ENCODE measurements around the gene CFAP20DC.
"Not testable (repeated sequence)": the region's sequence is repeated elsewhere in the genome, so short reads cannot be mapped to it uniquely, and the experiment has no call there.

Gene CFAP20DC

DNA sequence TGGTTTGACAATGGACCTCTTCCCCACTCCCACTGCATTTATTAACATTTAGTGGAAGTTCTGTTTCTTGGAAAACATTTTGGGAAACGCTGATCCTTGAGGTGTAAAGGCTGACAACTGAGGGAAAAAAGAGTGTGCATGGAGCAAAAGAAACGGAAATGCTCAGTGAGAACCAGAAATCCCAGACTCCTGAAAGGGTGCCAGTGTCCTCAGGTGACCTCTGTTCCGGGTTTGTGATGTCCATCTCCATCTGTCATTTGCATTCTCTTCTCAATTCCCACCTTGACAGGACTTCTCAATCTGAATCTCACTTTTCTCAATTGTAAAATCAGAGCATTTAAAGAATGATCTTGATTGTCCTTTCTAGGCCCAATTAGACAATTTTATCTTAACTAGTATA is 312.2 kb downstream of the CFAP20DC start:
- DNase-seq (ENCODE audit: low spot score), result no peak

DNA sequence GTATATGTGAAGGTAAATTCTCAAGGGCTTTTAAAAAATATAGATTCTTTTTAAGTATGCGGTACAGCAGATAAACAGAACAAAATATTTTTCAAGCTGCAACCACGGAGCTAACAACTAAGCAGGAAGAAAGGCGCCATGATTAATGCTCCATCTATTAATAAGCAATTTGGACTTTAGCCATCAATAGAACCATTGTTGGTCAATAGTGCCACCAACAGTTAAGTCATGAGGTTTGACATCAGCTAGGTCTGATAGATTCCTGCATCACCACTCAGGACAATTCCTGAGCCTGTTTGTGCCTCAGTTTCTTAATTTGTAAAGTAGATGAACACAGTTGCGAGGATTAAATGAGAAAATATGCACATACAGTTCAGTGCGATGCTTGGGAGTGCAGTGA is 318.2 kb downstream of the CFAP20DC start:
- DNase-seq (ENCODE audit: low spot score), result no peak

DNA sequence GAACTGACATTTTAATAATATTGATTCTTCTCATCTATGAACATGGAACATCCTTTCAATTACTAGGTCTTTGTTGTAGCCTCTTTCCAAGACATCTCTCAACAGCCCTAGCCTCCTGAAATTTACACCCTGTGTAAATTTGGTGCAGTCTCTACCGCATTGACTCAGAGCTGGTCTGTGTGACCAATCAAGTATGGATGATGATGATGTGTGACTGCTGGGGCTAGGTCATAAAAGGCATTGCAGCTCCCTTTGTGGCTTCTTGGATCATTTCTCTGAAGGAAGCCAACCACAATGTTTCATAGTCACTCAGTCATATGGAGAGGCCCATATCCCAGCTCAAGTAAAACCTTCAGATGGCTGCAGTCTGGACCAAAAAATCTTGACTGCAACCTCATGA is 321.1 kb downstream of the CFAP20DC start:
- DNase-seq (ENCODE audit: low spot score), result peak; percentile 47

DNA sequence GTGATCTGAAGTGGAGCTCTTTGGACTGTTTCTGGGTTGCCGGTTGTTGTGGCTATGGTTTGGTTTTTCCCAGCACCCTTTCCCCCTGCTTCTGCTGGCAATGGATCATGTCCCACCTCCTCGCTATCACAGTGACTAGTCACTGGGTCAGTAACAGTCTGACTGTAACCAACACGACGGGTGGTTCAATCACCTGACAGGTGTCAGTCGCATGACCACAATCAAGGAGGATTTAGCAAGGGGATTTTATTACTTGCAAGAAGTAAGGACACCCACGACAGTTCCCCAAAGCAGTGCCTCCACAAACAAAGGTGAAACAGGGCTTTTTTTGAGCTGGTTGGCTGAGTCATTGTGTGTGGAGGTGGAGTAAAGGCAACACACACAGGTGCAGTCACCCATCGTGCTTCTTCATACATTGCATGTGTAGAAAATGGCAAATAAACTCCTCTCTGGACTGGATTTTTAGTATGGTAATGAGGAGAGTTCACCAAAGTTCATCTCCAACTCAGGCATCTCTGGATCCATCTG is 324.4 kb downstream of the CFAP20DC start:
- DNase-seq (ENCODE audit: low spot score), result no peak

DNA sequence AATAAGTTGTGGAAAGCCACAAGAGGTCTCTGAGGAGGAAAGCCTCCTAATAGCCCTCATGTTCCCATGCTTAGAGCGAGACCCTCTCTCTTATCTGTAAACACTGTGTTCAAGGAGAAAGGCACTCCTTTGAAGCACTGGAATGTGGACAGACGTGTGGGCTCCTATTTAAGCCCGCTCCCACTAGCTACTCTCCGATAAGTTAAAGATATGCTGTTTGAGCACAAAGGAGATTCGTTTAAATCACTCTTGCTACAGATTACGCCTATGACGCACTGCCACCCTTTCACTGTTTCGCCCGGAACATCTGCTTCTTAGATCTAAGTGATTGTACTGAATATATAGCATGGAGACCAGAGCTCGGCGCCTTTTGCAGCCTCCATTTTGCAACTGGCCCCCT is 325.5 kb downstream of the CFAP20DC start:
- DNase-seq (ENCODE audit: low spot score), result no peak

DNA sequence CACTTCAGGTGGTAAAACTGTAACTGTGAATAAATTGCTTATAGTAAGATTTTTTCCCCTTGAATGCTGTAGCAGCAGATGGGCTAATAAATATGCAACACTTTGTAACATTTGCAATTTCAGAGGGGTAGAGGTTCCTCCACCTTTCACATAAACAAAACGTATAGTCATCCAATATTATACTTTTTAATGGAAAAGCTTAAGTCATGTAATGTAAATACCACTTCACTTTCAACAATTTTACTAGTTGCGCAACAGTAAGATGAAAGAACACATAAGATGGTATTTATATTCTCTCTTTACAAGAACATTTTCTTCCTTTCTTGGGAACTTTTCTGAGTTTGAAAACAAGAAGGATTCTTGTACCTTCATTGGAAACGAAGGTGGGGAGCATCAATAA is 326.7 kb downstream of the CFAP20DC start:
- no peak for DNase-seq (ENCODE audit: low spot score)

DNA sequence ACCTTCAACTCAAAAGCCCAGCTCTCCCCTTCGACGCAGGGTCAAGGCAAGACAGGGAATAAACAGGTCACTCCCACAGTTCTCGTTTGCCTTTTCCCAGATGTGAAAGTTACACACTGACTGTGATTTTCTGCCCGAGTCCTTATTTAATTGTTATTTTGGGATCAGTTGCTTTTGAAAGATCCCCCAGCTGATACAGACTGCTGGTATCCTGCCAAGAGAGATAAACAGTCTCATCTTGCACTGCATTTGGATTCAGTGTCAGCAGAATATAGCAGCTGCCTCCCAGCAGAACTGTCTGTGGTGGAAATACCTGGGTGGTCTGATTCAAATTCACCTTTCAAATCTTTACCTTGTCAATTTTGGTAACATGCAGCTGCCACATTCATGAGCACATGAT is 327.3 kb downstream of the CFAP20DC start:
- no peak for DNase-seq (ENCODE audit: low spot score)

DNA sequence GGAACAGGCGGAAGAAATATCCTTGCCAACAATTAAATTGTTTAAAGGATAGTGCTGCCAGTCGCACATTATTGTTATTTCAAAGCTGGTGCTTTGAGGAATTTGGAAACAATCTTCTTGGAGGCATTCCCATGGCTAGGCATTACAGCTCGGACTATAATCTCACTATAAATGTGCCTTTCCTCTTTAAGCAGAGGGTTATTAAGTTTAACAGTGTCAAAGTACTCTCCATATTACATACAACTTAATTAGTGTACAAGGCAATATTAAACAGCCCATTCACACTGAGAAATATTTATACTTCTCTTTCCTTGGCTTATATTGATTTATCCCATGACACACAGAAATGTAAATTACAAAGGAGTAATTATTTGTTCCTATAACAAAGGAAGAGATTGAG is 329.3 kb downstream of the CFAP20DC start:
- no peak for DNase-seq (ENCODE audit: low spot score)

DNA sequence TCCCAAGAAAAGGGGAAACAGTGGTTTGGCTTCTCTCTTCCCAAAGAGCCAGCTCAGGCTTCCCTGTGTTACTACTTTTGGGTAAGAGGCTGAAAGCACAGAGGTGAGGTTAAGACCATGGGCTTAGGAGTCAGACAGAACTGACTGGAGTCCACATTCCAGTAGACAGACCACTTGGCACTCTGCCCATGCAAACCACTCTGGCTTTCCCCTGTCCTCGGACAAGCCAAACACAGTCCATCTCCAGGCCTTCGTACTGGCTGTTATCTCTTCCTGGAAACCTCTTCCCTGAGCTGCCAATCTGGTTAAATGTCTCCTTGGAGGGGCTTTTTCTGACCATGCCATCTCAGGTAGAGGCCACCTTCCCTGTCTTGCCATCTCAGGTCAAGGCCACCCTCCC is 330.1 kb downstream of the CFAP20DC start:
- peak; percentile 23 for DNase-seq (ENCODE audit: low spot score)

DNA sequence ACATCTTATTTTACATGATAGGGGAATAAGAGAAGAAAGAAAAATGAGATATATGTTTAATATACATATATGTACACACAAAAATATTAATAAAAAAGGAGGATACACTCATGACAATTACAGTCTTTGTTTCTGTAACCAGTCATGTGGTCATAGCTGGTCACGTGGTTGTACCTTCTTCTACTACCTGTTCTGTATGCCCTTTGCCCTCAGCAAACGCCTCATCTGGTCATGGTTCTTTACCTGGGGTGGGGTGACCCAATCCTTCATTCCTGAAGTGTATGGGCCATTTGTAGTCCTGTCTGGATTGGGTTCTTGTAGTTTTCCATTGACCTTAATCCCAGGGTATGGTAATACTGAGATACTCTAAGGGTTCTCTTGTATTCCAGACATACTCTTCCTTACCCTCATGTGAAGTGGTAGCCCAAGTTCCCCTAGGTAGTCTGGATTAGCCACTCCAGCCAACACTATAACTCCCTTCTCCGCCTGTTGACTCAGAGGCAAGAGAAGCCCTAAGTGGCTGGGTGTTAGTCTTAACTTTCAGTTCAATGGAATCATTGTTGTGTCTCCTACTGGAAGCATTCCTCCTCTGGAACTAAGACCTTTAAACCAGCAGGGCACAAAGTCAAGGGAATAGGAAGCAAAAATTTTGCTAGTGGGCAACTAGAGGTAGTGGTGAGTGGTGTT is 336.0 kb downstream of the CFAP20DC start:
- no peak for DNase-seq (ENCODE audit: low spot score)

DNA sequence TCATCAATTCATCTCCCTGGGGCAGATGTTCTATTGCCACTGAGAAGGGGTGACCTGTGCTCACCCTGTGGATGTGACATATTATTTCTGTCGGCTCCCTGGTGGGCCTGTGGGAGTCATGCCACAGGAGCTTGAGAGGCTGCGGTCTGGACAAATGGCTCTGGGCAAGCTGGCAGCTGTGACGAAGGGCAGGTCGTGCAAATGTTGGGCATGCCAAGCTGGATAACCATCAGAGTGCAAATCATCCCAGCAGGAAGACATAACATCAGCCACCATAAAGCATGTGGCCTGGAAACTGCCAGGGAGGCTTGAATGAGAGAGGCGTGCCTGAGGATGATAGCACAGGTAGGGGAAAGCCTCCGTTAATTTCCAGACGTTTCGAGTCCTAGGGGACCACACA is 338.0 kb downstream of the CFAP20DC start:
- no peak for DNase-seq (ENCODE audit: low spot score)

DNA sequence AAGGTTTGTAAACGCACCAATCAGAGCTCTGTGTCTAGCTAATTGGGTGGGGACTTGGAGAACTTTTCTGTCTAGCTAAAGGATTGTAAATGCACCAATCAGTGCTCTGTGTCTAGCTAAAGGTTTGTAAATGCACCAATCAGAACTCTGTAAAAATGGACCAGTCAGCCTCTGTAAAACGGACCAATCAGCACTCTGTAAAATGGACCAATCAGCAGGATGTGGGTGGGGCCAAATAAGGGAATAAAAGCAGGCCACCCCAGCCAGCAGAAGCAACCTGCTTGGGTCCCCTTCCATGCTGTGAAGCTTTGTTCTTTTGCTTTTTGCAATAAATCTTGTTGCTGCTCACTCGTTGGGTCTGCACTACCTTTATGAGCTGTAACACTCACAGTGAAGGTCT is 340.8 kb downstream of the CFAP20DC start:
- DNase-seq (ENCODE audit: low spot score), result not testable (repeated sequence)

DNA sequence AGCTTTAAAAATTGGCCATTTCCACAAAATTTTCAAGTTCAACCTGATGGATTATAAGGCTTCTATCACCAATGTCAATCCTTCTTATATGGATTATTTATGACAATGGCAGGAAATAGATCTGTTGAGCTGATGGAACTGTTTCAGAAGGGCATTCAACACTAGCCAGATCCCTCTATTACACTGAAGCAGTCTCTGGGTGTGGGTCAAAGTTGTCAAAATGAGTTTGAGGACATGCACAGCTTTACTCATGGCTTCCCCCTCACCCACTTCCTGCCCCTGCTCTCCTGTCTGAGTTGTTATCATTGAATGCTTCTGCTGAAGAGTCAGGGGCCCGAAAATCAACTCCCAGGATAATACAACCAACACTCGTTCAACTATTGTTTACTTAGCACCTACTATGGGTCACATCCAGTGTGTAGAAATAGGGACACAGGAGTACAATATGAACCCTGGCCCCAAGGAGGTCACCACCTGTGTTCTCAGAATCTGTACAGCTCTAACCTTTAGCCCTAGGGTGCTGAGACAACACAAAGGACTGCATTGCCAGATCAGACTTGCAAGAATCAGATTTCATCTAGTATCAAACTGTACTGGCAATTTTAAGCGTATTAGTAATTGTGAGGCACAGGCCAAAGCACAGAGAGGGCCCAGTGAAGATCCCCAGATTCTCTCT is 341.6 kb downstream of the CFAP20DC start:
- no peak for DNase-seq (ENCODE audit: low spot score)

DNA sequence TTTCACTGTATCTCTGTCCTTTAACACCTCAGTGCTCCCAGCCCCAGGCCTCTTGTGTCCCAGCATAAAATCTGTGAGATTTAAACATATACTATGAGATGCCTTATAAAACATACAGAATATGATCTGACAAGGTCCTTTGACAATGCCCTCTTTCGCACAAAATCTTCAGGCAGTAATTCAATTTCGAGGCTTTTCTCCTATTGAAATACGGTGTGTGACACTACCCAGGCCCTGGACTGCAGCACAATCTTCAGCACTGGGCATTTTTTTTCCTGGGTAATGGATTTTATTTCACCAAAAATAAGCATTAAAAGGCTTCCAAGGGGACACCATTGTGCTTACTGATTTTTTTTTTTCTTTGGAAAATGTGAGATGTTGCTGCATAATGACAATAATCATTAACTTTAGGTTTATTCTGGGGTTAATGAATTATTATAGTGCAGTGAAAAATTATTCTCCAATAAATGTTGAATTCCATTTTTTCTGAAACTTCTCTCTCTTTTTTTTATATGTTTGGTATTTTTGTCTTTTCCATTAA is 342.4 kb downstream of the CFAP20DC start:
- no peak for DNase-seq (ENCODE audit: low spot score)

DNA sequence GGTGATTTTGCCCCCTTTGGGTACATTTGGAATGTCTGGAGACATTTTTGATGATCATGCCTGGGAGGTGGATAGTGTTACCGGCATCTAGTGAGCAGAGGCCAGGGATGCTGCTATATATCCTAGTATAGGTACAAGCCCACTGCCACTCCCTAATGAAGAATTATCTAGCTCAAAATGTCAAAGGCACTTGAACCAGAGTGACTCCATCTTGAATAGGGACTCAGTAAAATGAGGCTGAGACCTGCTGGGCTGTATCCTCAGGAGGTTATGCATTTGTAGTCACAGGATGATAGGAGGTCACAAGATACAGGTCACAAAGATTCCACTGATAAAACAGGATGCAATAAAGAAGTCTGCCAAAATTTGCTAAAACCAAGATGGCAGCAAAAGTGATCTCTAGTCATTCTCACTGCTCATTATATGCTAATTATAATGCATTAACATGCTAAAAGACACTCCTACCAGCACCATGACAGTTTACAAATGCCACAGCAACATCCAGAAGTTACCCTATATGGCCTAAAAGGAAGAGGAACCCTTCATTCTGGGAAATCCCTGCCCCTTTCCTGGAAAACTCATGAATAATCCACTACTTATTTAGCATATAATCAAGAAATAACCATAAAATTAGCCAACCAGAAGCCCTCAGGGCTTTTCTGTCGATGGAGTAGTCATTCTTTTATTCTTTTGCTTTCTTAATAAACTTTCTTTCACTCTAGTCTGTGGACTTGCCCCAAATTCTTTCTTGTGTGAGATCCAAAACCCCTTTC is 343.2 kb downstream of the CFAP20DC start:
- no peak for DNase-seq (ENCODE audit: low spot score)

DNA sequence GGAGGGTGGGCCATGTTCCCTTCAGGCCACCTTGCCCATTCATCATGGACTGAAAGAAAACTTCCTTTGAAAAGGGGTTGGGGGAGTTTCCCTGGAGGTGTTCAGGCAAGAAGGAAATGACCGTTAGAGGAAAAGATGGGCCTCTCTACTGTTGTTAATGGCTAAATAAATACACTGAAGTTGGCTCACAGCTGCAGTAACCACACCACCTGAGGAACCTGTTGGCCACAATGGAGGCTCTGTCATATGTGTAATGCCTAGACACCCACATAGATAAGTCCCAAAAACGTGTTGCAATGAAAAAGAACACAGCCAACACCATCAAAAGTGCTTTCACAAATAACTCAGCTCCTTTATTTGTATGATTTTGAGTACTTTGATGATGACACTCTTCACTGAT is 345.1 kb downstream of the CFAP20DC start:
- DNase-seq (ENCODE audit: low spot score), result no peak

DNA sequence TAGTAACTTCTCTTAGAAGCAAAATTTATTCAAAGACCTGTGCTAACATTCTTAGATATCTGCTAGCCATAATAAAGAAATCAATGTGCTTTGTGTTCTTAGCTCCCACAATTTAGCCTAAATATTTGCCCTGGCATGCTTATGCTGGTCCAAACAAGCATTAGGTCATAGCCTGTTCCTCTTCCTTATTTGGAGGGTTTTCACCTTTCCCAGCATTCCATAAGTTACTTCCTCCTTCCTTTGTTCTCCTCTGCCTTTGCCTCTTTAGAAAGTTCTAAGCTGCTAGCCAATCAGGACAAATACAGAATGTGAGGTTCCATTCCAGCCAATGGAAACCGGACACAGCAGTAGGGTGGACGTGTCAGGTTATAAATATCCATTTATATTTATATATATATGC is 345.5 kb downstream of the CFAP20DC start:
- peak; percentile 56 for DNase-seq (ENCODE audit: low spot score)

DNA sequence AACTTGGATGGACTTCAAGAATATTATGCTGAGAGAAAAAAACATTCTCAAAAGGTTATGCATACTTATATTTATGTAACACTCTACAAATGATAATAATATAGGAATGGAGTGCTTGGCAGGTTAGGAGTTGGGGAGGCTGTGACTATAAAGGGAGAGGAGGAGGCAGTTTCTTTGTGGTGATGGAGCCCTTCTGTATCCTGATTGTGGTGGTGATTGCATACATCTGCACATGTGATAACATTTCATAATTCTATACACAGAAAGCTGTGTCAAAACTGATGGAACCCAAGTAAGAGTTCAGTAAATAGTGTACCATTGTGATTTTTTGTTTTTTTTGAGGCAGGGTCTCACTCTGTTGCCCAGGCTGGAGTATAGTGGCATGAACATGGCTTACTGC is 351.6 kb downstream of the CFAP20DC start:
- no peak for DNase-seq (ENCODE audit: low spot score)

DNA sequence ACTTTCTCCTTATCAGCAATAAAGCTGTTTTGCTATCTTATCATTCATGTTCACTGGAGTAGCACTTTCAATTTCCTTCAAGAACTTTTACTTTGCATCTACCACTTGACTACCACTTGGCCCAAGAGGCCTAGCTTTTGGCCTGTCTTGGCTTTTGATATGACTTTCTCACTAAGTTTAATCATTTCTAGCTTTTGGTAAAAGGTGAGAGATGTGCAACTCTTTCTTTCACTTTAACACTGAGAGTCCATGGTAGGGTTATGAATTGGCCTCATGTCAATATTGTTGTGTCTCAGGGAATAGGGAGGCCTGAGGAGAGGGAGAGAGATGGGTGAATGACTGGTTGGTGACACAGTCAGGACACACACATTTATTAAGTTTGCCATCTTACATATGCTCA is 352.3 kb downstream of the CFAP20DC start:
- DNase-seq (ENCODE audit: low spot score), result no peak

DNA sequence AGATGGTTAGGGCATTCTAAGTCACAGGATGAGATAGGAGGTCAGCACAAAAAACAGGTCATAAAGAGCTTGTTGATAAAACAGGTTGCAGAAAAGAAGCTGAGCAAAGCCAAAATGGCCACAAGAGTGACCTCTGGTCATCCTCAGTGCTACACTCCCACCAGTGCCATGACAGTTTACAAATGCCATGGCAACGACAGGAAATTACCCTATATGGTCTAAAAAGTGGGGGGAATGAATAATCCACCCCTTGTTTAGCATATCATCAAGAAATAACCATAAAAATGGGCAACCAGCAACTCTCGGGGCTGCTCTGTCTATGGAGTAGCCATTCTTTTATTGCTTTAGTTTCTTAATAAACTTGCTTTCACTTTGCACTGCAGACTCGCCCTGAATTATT is 353.0 kb downstream of the CFAP20DC start:
- DNase-seq (ENCODE audit: low spot score), result not testable (repeated sequence)

DNA sequence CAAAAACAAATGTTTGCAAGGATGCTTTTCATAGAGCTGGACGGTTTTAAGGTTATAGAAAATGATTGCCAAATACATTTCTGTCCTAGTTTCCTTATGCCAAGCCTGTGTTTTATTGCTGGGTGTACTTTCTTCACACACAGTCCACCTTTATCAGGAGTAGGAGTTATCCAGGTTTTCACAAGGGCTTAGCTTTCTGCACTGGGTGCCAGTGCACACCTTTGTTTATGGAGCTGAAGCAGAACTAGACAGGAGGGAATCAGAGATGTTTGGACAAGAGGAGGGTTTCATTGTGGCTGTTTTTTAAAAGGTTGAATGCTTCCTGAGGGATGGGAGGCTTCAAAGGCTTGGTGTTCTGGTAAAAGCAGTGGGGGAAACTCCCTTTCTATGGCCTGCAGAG is 353.7 kb downstream of the CFAP20DC start:
- no peak for DNase-seq (ENCODE audit: low spot score)

DNA sequence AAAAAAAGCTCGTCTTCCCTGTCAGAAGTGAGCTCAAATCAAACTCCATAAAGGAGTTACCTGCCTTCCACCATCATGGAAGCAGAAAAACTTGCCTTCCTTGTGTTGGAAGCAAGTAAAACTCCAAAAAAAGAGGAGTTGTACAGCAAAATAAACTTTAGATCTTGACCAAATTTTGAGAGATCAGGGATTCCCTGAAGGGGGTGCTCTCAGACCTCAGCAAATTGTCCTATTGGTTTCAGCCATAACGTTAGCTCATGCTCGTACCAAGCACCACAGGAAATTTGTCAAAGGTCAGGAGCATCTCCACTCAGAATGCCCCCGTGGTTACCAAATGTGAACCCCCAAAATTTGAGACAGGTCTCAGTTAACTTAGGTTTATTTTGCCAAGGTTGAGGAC is 354.5 kb downstream of the CFAP20DC start:
- DNase-seq (ENCODE audit: low spot score), result not testable (repeated sequence)

Data from kidney tubule cell (primary cell).